Tibial nerve (tissue), 4 donors: ENCODE results near the gene VSIG10L.

Experiments used
- EP300 ChIP-seq, 2 donors: sonication (generic); formaldehyde crosslinking; IDR thresholded peaks; one replicate each; pipeline ENCODE4 v1.6.1; 2017; ENCODE audit warnings: antibody characterized with exemption in 2 of 2, mild to moderate bottlenecking in 1 of 2
- TF ChIP-seq, protein P1 (sequence below), 5 experiments: fragments of 200-600 bp in 3 of 5; fragments of 450-650 bp in 2 of 5; sonication (generic) in 3 of 5; IDR thresholded peaks; one replicate each; pipeline ENCODE4 v1.5.1; 2016 to 2019; ENCODE audit warnings: antibody characterized with exemption in 5 of 5, mild to moderate bottlenecking in 3 of 5, moderate library complexity in 2 of 5

DNA sequence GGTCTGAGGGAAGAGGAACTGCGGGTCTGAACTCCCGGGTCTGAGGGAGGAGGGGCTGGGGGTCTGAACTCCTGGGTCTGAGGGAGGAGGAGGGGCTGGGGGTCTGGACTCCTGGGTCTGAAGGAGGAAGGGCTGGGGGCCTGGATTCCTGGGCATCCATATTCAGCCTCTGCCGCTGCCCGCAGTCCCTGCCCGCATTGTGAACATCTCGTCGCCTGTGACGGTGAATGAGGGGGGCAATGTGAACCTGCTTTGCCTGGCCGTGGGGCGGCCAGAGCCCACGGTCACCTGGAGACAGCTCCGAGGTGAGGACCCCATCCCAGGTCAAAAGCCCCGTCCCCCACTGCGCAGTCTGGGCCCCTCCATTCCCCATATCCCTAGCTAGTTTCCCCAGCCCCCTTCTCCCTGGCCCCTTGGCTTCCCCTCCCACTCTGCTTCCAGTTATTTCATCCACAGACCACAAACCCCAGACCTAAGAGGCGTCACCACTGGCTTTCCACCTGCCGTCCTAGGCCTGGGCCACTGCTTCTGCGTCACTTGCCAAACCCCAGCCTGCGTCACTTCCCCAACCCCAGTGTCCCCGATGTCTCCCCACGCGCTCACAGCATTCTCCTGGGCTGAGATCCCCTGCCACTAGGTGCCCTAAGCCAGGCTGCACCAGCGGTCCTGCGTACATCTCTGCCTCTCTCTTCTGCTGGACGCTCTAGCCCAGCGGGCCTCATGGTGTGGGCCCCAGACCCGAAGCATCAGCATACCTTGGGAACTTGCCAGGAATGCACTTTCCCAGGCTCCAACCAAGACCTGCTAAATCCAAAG lies 16.6 kb downstream of the VSIG10L start:
- TF ChIP-seq, protein P1, sequence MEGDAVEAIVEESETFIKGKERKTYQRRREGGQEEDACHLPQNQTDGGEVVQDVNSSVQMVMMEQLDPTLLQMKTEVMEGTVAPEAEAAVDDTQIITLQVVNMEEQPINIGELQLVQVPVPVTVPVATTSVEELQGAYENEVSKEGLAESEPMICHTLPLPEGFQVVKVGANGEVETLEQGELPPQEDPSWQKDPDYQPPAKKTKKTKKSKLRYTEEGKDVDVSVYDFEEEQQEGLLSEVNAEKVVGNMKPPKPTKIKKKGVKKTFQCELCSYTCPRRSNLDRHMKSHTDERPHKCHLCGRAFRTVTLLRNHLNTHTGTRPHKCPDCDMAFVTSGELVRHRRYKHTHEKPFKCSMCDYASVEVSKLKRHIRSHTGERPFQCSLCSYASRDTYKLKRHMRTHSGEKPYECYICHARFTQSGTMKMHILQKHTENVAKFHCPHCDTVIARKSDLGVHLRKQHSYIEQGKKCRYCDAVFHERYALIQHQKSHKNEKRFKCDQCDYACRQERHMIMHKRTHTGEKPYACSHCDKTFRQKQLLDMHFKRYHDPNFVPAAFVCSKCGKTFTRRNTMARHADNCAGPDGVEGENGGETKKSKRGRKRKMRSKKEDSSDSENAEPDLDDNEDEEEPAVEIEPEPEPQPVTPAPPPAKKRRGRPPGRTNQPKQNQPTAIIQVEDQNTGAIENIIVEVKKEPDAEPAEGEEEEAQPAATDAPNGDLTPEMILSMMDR (IDR thresholded peaks at IDR 0.05), result no peak
- TF ChIP-seq EP300 (IDR thresholded peaks at IDR 0.05), result no peak
